ENCODE measurements around the gene JSRP1. TPM values are rescaled to one million over a fixed set of nuclear protein-coding genes. Genes with fewer than 3 reads are reported as not detected.

JSRP1 gene
- total RNA-seq, 1 donor: 0.43 TPM

DNA sequence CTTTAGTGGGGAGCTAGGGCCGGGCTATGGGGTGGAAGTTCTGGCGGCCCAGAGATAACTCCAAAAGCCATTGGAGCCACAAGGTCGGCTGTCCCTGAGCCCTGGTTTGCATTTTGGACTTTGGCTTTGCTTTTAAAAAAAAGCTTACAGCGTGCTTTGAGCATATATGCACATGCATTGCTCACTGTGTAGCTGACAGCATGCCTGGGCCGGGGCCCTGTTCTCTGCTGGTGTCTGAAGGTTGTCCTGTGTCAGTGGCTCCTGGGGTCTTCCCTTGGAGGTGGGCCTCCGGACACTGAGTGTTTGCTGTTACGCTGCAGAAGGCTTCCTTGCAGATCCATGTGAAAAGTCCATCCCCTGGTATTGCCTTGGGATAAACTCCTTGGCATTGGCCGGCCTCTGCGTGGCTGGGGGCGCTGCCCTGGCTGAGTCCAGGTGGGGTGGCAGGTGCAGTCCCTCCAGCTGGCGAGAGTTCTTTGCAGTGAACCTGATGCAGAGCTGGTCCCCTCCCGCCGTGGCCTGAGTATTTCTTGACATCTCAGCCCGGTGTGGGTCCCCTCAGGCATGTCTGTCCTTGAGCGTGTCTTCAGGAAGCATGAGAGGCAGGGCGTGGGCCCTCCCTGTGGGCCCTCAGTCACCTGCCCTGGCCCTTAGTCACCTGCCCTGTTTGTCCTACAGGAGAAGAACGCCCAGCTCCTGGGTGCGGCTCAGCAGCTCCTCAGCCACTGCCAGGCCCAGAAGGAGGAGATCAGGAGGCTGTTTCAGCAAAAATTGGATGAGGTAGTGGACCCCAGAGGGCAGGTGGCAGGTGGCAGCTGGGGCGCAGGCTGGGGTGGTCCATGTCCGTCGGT is 43.1 kb downstream of the JSRP1 start:
- DNase-seq (ENCODE audit: low read depth): no peak
- no peak overlapping the region for H3K4me3 ChIP-seq (ENCODE audit: low read depth, low read length)
- TF ChIP-seq, protein P1, sequence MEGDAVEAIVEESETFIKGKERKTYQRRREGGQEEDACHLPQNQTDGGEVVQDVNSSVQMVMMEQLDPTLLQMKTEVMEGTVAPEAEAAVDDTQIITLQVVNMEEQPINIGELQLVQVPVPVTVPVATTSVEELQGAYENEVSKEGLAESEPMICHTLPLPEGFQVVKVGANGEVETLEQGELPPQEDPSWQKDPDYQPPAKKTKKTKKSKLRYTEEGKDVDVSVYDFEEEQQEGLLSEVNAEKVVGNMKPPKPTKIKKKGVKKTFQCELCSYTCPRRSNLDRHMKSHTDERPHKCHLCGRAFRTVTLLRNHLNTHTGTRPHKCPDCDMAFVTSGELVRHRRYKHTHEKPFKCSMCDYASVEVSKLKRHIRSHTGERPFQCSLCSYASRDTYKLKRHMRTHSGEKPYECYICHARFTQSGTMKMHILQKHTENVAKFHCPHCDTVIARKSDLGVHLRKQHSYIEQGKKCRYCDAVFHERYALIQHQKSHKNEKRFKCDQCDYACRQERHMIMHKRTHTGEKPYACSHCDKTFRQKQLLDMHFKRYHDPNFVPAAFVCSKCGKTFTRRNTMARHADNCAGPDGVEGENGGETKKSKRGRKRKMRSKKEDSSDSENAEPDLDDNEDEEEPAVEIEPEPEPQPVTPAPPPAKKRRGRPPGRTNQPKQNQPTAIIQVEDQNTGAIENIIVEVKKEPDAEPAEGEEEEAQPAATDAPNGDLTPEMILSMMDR (IDR thresholded peaks at IDR 0.05; ENCODE audit: insufficient read depth, low read depth, low read length): no peak

DNA sequence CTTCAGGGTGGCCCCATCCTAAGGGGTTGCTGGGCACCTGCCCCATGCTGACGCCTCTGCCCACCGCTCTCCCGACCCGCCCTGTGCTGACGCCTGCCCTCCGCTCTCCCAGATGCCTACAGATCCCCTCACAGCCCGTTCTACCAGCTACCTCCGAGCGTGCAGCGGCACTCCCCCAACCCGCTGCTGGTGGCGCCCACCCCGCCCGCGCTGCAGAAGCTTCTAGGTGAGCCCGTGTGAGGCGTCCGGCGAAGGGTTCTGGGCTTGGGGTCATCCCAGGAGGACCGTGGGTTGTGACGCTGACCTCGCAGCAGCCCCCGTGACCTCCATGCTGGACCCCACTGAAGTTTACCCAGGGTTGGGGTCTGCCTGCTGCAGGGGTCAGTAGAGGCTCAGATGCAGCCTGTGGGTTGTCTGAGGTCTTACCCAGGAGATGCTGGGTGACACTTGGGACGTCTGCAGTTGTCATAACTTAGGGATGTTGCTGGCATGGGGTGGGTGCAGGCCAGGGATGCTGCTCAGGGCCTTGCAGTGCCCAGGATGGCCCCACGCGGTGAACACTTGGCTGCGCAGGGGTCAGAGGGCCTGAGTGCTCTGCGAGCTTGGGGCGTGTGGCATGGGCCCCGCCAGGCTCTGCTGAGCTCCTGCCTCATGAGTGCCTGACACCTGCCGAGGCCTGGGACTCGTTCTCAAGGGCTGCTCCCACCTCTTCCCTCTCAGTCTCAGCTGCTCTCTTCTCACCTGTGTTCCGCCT is 45.1 kb downstream of the JSRP1 start:
- DNase-seq (ENCODE audit: low read depth): no peak
- TF ChIP-seq, protein P1 (IDR thresholded peaks at IDR 0.05; ENCODE audit: insufficient read depth, low read depth, low read length): no peak
- H3K4me3 ChIP-seq (ENCODE audit: low read depth, low read length): no peak overlapping the region

DNA sequence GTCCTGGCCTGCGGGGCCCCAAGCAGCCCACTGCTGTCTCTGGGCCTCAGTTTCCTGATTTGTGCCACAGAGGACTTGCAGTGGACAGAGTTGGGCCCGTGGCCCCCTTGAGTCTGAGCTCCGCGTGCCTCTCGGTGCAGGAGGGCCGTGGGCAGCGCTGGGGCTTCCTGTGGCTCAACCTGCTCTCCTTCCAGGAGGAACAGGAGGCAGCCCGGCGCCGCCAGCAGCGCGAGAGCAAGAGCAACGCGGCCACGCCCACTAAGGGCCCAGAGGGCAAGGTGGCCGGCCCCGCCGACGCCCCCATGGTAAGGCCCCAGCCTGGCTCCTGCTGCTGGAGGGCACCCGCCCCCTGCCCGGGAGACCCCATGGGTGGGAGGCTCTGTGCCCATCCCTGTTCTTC is 46.0 kb downstream of the JSRP1 start:
- TF ChIP-seq, protein P1 (IDR thresholded peaks at IDR 0.05; ENCODE audit: insufficient read depth, low read depth, low read length): no peak
- no peak overlapping the region for H3K4me3 ChIP-seq (ENCODE audit: low read depth, low read length)
- no peak for DNase-seq (ENCODE audit: low read depth)

DNA sequence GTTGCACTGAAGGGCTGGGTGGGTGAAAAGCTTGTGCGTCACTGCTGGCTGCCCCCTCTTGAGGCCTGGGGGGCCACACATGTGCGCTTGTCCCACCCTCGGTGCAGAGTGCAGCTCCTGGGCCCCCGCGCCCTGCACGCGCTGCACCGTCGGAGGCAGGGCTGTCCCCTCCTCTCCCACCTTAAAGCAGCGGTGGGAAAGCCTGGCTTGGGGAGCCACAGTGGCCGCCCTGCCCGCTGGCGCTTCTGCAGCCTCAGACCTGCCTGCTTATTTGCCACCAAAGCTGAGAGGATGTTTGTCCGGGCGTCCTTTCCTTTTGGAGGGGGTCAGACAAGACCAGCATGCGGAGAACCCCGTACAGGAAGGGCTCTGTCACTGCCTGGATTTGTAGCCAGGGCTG is 46.8 kb downstream of the JSRP1 start:
- TF ChIP-seq, protein P1 (IDR thresholded peaks at IDR 0.05; ENCODE audit: insufficient read depth, low read depth, low read length): no peak
- H3K4me3 ChIP-seq (ENCODE audit: low read depth, low read length): no peak overlapping the region
- DNase-seq (ENCODE audit: low read depth): no peak

DNA sequence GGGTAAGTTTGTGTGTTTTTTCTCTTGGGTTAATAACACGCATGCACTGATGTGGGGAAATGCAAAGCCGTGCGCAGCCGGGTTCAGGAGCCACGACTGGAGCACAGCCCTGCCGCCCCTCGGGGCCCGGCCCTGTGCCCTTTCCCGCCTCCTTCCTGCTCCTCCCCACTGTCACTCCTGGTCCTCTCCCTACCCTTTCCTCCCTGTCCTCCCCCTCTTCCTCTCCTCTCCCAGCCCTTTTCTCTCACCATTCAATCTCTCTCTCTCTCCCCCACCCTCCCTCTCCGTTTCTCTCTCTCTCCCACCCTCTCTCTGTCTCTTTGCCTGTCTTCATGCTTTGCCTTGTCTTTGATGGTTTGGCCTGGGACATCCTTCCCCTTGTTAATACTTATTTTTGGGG is 47.2 kb downstream of the JSRP1 start:
- DNase-seq (ENCODE audit: low read depth): no peak
- TF ChIP-seq, protein P1 (IDR thresholded peaks at IDR 0.05; ENCODE audit: insufficient read depth, low read depth, low read length): no peak
- H3K4me3 ChIP-seq (ENCODE audit: low read depth, low read length): no peak overlapping the region

DNA sequence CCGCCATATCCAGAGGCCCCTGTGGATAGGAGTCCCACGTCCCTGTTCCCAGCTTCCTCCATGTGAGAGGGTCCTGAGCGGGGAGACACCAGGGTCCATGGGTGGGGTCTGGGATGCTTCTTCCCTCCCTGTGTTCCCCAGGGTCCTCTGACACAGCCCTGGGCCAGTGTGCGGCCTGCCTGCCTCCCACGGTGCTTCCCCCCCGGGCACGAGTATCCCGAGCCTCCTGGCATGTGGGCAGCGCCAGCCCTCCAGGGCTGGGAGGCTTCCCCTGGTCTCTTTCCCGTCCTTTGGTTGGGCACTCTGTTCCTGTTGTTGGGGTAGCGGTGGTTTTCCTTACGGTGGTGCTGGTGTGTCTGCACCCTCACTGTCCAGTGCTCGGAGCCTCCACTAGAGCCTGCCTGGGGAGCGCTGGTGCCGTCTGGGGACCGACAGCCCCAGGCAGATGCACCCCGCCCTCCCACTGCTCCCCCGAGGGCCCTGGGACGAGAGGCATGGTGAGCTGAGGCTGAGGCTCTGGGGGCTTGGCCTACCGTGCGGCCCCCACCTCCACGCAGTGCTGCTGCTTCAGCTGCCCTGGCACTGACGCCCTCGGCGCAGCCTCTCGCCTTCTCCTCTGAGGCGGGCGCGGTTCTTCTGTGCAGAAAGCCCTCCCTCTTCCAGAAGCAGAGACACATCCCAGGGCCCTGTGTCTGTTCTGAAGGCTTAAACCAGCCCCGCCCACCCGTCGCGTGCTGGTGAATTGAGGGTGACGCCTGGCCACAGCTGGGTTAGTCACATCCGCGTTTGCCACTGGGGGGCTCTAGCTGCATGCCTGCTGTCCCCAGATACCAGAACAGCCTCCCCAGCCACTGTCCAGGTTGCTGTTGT is 48.0 kb downstream of the JSRP1 start:
- peak; percentile 89 for DNase-seq (ENCODE audit: low read depth)
- H3K4me3 ChIP-seq (ENCODE audit: low read depth, low read length): no peak overlapping the region
- TF ChIP-seq, protein P1 (IDR thresholded peaks at IDR 0.05; ENCODE audit: insufficient read depth, low read depth, low read length): peak; percentile 39
